Adrenal gland (tissue), 5 donors: ENCODE results near the gene CDK14.

Experiments used
- CTCF ChIP-seq, 6 experiments: fragments of 450-650 bp in 4 of 6; fragments of 200-600 bp in 2 of 6; sonication (generic) in 1 of 6; IDR thresholded peaks; 1 replicate in 5 of 6; 2 replicates in 1 of 6; pipeline versions ENCODE4 v1.5.1 to v1.8.0; 2016 to 2021; ENCODE audit warnings: antibody characterized with exemption in 6 of 6, mild to moderate bottlenecking in 2 of 6, moderate library complexity in 1 of 6
- POLR2A ChIP-seq, 2 donors: fragments of 450-650 bp; IDR thresholded peaks; one replicate each; pipeline ENCODE4 v1.6.1; 2017; ENCODE audit warnings: antibody characterized with exemption in 2 of 2, mild to moderate bottlenecking in 2 of 2, moderate library complexity in 1 of 2
- donor health status: DM: no; HTN: no; CAD: no.

- no peak for TF ChIP-seq CTCF (IDR thresholded peaks at IDR 0.05)
- no peak for TF ChIP-seq POLR2A (IDR thresholded peaks at IDR 0.05)
Measured at GRCh38 chr7:90726623-90727022, 130.5 kb downstream of the CDK14 start.
